ENCODE measurements around the gene VWA7.

Gene VWA7

DNA sequence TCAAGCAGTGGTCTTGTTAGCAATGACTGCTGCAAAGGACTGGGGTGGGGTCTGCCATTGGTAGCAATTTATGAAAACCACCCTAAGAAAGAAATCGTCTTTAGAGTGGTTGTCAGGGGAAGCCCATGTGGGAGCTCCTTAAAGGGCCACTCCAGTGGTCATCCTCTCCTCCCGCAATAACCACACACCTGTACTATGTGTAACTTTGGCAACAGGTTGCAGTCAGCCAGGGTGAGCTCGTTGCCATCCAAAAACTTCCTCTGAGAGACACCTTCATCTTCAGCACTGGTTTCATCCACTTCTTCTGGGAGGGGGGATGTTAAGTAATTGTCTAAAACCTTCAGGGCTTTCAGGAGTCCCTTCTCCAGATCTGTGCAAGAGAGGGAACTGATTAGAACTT, 45.1 kb downstream of the VWA7 start:
- Mint-ChIP-seq H3K4me3 (no peak overlapping the region), H3K36me3 (ENCODE audit: low read depth) (peaks cover 48% of the 10 kb centered on the region), H3K4me1 (peaks cover 72% of the 10 kb centered on the region), H3K27ac (no peak overlapping the region), H3K27me3 (ENCODE audit: low read depth, poor library complexity) (no peaks in the 10 kb centered on the region), H3K9me3 (no peaks in the 10 kb centered on the region)
- TF ChIP-seq, protein P1, sequence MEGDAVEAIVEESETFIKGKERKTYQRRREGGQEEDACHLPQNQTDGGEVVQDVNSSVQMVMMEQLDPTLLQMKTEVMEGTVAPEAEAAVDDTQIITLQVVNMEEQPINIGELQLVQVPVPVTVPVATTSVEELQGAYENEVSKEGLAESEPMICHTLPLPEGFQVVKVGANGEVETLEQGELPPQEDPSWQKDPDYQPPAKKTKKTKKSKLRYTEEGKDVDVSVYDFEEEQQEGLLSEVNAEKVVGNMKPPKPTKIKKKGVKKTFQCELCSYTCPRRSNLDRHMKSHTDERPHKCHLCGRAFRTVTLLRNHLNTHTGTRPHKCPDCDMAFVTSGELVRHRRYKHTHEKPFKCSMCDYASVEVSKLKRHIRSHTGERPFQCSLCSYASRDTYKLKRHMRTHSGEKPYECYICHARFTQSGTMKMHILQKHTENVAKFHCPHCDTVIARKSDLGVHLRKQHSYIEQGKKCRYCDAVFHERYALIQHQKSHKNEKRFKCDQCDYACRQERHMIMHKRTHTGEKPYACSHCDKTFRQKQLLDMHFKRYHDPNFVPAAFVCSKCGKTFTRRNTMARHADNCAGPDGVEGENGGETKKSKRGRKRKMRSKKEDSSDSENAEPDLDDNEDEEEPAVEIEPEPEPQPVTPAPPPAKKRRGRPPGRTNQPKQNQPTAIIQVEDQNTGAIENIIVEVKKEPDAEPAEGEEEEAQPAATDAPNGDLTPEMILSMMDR (IDR thresholded peaks at IDR 0.05), result no peak
- DNase-seq, result no peak

DNA sequence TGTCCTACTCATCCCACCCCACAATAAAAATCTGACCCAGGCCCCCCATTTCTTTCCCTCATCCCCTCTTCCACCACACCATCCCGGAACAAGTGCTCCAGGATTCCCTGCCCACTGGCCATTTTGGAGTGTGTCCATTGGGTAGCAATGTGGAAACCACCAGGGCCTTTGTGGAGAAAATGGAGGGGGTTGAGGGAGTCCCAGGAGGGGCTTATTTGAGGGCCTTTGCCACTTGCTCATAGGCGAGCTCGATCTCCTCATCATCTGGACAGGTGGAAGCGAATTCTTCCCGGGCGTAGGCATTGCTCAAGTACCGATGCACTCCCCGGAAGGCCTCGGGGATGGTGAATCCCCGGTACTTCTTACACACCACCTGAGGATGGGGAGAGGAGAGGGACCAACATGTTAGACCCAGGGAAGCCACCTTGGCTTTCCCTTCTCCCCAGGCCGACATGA, 46.5 kb downstream of the VWA7 start:
- peak overlapping the region; percentile 92 for H3K27ac Mint-ChIP-seq
- H3K4me1 Mint-ChIP-seq, result peaks cover 72% of the 10 kb centered on the region
- no peaks in the 10 kb centered on the region for H3K27me3 Mint-ChIP-seq (ENCODE audit: low read depth, poor library complexity)
- TF ChIP-seq, protein P1 (IDR thresholded peaks at IDR 0.05), result no peak
- no peak for DNase-seq
- H3K4me3 Mint-ChIP-seq, result peak overlapping the region; percentile 97
- H3K36me3 Mint-ChIP-seq (ENCODE audit: low read depth), result peaks cover 62% of the 10 kb centered on the region
- no peaks in the 10 kb centered on the region for H3K9me3 Mint-ChIP-seq

DNA sequence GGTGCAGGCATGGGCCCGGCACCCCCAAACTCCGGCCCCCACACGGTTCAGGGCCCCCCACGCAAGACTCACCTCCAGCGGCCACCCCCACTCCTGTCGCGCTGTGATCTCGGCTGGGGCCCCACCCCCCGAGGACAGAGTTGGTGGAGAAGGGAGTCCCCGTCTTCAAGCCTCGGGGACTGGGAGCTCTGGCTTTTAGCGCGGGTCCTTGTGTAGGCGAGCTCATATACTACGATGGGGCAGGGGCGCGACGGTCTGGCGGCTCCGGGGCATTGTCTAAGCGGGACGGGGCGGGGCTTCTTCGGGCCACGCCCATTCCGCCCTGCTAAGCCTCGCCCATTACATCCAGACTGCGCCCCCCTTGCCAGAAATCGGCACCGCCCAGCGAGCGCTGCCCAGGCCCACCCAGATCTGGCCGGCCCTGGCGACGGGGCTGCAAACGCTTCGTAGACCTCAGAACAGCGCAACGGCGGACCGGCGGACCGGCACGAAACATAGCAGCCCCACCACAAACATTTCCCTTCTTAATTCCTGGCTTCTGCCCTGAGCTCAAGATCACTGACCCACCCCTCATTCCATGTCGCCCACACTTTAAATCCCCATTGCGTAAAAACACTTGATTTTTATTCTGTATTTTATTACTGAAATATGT, 47.0 kb downstream of the VWA7 start:
- Mint-ChIP-seq H3K4me1 (peaks cover 72% of the 10 kb centered on the region), H3K27ac (peak overlapping the region; percentile 94), H3K36me3 (ENCODE audit: low read depth) (peaks cover 66% of the 10 kb centered on the region), H3K27me3 (ENCODE audit: low read depth, poor library complexity) (no peaks in the 10 kb centered on the region), H3K4me3 (peak overlapping the region; percentile 97), H3K9me3 (no peaks in the 10 kb centered on the region)
- peak; percentile 96 for DNase-seq
- TF ChIP-seq, protein P1 (IDR thresholded peaks at IDR 0.05), result no peak

DNA sequence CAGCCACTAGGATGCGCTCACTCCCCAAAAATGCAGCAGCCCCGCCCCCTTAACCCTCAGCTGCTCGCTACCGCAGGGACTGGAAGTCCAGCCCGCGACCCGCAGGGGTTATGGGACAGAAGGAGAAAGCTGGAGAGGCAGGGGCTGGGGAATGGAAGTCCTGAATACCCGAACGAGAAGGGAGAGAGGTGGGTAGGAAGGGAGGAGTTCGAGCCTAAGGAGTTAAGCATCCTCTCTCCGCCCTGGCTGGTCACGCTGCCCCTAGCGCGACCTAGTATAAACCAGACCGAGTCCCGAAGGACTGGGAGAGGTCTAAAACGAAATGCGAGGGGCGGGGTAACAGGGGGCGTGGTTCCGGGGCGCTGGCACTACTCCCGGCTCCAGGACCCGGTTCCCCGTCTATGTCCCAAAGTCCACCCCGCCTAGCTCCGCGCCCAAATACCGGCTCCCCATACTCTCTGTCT, 47.6 kb downstream of the VWA7 start:
- H3K27ac Mint-ChIP-seq, result peak overlapping the region; percentile 98
- TF ChIP-seq, protein P1 (IDR thresholded peaks at IDR 0.05), result peak; percentile 70
- peak; percentile 90 for DNase-seq
- H3K4me3 Mint-ChIP-seq, result peak overlapping the region; percentile 97
- H3K36me3 Mint-ChIP-seq (ENCODE audit: low read depth), result peaks cover 70% of the 10 kb centered on the region
- H3K9me3 Mint-ChIP-seq, result no peaks in the 10 kb centered on the region
- peaks cover 71% of the 10 kb centered on the region for H3K4me1 Mint-ChIP-seq
- H3K27me3 Mint-ChIP-seq (ENCODE audit: low read depth, poor library complexity), result no peaks in the 10 kb centered on the region

DNA sequence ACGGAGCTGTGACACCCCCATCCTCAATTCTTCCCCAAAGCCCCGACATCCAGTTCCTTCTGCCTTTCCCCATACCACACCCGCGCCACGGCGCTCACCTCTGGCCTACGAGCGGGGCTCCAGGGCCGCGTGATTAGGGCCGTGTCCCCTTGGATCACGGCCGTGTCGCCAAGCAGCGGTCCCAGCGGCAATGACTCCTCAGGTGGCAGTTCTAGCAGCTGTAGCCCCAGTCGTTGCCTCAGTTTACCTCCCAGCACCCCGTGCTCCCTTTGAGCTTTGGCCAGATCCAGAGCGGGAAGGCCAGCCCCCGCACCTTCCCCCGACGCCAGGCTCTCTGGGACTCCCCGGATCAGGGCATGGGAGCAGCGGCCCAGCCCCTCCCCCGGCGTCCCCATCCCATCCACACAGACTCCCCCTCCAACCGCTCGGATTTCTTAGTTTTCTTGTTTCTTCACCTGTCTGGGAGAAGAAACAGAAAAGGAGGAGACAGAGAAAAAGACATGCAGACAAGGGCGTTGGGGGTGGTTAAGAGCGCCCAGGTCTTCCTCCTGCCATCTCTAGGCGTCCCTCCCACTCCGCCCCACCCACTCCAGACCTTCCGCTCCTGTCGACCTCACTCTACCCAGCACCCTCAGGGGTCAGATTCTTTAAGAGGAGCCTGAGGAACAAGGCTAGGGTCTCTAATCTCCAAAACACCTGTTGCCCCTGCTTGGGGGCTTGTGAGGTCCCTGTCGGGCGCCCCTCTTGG, 48.2 kb downstream of the VWA7 start, which contains the start of gene DDAH2:
DDAH2 (minus strand) TSS at position 533 of the 748 bp plus-strand sequence; CDS start at position 395, 138 bp downstream.
- peak within 1 kb of the TSS; percentile 98 for H3K27ac Mint-ChIP-seq
- peak; percentile 18 for DNase-seq
- no peaks in the 10 kb centered on the region for H3K27me3 Mint-ChIP-seq (ENCODE audit: low read depth, poor library complexity)
- H3K9me3 Mint-ChIP-seq, result no peaks in the 10 kb centered on the region
- H3K4me1 Mint-ChIP-seq, result peaks cover 71% of the 10 kb centered on the region
- H3K4me3 Mint-ChIP-seq, result peak within 1 kb of the TSS; percentile 97
- TF ChIP-seq, protein P1 (IDR thresholded peaks at IDR 0.05), result no peak
- peaks cover 75% of the 10 kb centered on the region for H3K36me3 Mint-ChIP-seq (ENCODE audit: low read depth)
